ENCODE data around the gene PIK3IP1.

The PIK3IP1 gene

GRCh38 chr22:31305194-31305593 is 12.9 kb upstream of the PIK3IP1 start:
- no peak for DNase-seq

- no peak for DNase-seq
These were observed 10.2 kb upstream of the PIK3IP1 start for GRCh38 chr22:31302537-31302936.

- DNase-seq: peak; percentile 75
These were observed 9.7 kb upstream of the PIK3IP1 start for GRCh38 chr22:31302006-31302405.

- no peak for DNase-seq
These were observed 8.6 kb upstream of the PIK3IP1 start for GRCh38 chr22:31300896-31301295.

GRCh38 chr22:31295831-31296657 is 3.8 kb upstream of the PIK3IP1 start:
- DNase-seq: no peak

GRCh38 chr22:31295360-31295759 is 3.1 kb upstream of the PIK3IP1 start:
- DNase-seq: no peak

GRCh38 chr22:31291481-31292235 is 630 bp downstream of the PIK3IP1 start:
- no peak for DNase-seq

- DNase-seq: no peak
These were observed 1.5 kb downstream of the PIK3IP1 start for GRCh38 chr22:31290494-31291471.

- no peak for DNase-seq
These were observed 2.9 kb downstream of the PIK3IP1 start for GRCh38 chr22:31289344-31289743.

- DNase-seq: no peak
These were observed 3.6 kb downstream of the PIK3IP1 start for GRCh38 chr22:31288496-31289240.

- no peak for DNase-seq
These were observed 4.3 kb downstream of the PIK3IP1 start for GRCh38 chr22:31287818-31288495.

GRCh38 chr22:31286360-31287255 is 5.7 kb downstream of the PIK3IP1 start:
- no peak for DNase-seq

GRCh38 chr22:31284281-31285155 is 7.8 kb downstream of the PIK3IP1 start:
- DNase-seq: no peak

- DNase-seq: no peak
These were observed 9.4 kb downstream of the PIK3IP1 start for GRCh38 chr22:31282748-31283468.

GRCh38 chr22:31281733-31282132 is 10.6 kb downstream of the PIK3IP1 start:
- no peak for DNase-seq

GRCh38 chr22:31279821-31280505 is 12.3 kb downstream of the PIK3IP1 start:
- DNase-seq: no peak

GRCh38 chr22:31279327-31279669 is 13.0 kb downstream of the PIK3IP1 start:
- no peak for DNase-seq

GRCh38 chr22:31278626-31279326 is 13.5 kb downstream of the PIK3IP1 start:
- DNase-seq: no peak
